ENCODE measurements around the gene NF2. TPM values are rescaled to one million over a fixed set of nuclear protein-coding genes. Genes with fewer than 3 reads are reported as not detected.

NF2 gene
- total RNA-seq, 1 experiment from 2014 or later, result 50.9 TPM

GRCh38 chr22:29740216-29740615, 136.8 kb downstream of the NF2 start:
- Mint-ChIP-seq H3K27me3 (ENCODE audit: low read depth) (no peaks in the 10 kb centered on the region), H3K4me1 (peaks cover 4 to 6% of the 10 kb centered on the region in 2 experiments), H3K36me3 (ENCODE audit: insufficient read depth in 1 of 3, low read depth in 3 of 3) (peaks cover 0 to 5% (median 5%) of the 10 kb centered on the region in 3 experiments; a peak in 3 of 7 replicates), H3K27ac (no peak overlapping the region), H3K9me3 (peaks cover 3% of the 10 kb centered on the region in 2 experiments; a peak in 3 of 5 replicates), H3K4me3 (no peak overlapping the region)
- Histone ChIP-seq H4K5ac (ENCODE audit: insufficient read length, low read depth, low read length) (no peak overlapping the region), H3K56ac (ENCODE audit: insufficient read length, low read depth, low read length) (no peak overlapping the region), H2BK20ac (ENCODE audit: low read depth, low read length, poor library complexity, severe bottlenecking) (no peak overlapping the region), H4K91ac (ENCODE audit: insufficient read length, low read depth, low read length) (no peak overlapping the region), H4K20me1 (ENCODE audit: control insufficient read depth, insufficient read depth, insufficient read length) (no peaks in the 10 kb centered on the region), H3K4me1 (ENCODE audit: insufficient read depth, low read length) (no peaks in the 10 kb centered on the region), H2AK5ac (ENCODE audit: insufficient read length, low read length) (no peak overlapping the region), H4K8ac (replicated peaks; ENCODE audit: insufficient read length, low read depth, low read length) (no peak overlapping the region), H3K18ac (ENCODE audit: insufficient read length, low read depth, low read length) (no peak overlapping the region), H2AFZ (ENCODE audit: low read length) (no peak overlapping the region), H3K79me2 (ENCODE audit: insufficient read depth, low read length) (no peaks in the 10 kb centered on the region), H3K9ac (ENCODE audit: extremely low read depth, insufficient read length, low read length) (no peak overlapping the region), H2BK120ac (ENCODE audit: low read depth, low read length, poor library complexity, severe bottlenecking) (no peak overlapping the region), H3K14ac (ENCODE audit: insufficient read depth, low read length) (no peak overlapping the region; the same call in 1 of the 2 replicates), H3K27ac (ENCODE audit: insufficient read length, low read depth, low read length) (no peak overlapping the region), H3K23me2 (ENCODE audit: insufficient read length, low read depth, low read length, poor library complexity, severe bottlenecking) (peaks cover 4% of the 10 kb centered on the region), H3K79me1 (ENCODE audit: insufficient read depth, low read depth, low read length, poor library complexity, severe bottlenecking) (no peaks in the 10 kb centered on the region), H3K4ac (ENCODE audit: low read depth, low read length) (no peak overlapping the region), H2BK15ac (ENCODE audit: low read depth, low read length) (no peak overlapping the region; the same call in 1 of the 2 replicates), H2BK12ac (ENCODE audit: insufficient read length, low read depth, low read length) (no peak overlapping the region), H3K27me3 (ENCODE audit: insufficient read depth, low read length) (no peaks in the 10 kb centered on the region), H3K4me2 (ENCODE audit: insufficient read depth, insufficient read length, low read length) (no peak overlapping the region), H3T11ph (ENCODE audit: low read length) (no peak overlapping the region), H3K23ac (ENCODE audit: insufficient read length, low read depth, low read length) (no peak overlapping the region), H3K9me3 (ENCODE audit: control insufficient read depth, low read depth, low read length) (no peaks in the 10 kb centered on the region), H2BK5ac (ENCODE audit: insufficient read length, low read length) (no peak overlapping the region)
- WGBS (ENCODE audit: extremely low coverage, insufficient read length, low lambda C conversion rate), result no CpG with 5 or more reads among the region's 5 CpGs
- no peak for DNase-seq
- TF ChIP-seq CTCF (conservative IDR thresholded peaks at IDR 0.05), result no peak

Data from H9 (cell line).